ENCODE data around the gene SUMO4. TPM values are rescaled to one million over a fixed set of nuclear protein-coding genes. Genes with fewer than 3 reads are reported as not detected.

The SUMO4 gene
- total and polyA plus RNA-seq, 9 of the 15 experiments (the other 6 are each of a cell fraction or from before 2014, with no cell fraction given): 0.20 to 1.9 (median 0.50) TPM; not detected in 2

DNA sequence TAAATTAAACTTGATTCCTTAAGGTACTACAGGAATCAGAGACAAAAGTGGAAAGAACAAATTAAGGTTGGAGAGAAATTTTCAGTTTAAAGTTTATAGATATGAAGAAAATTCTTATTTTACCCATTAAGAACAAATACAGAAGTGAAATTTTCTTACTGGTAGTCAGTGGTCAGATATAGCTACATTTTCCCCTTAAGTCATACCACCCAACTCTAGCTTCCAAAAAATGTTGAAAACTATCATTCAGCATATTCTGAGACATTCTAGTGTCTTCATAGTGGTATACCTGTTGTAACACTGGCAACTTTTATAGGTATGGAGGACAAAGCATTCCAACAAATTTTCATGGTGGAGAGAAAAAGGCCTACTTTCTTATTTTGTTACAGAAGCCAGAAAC lies 15.6 kb upstream of the SUMO4 start (continued):
- TF ChIP-seq KLF6 (CRISPR knock-in tag; IDR thresholded peaks at IDR 0.05; ENCODE audit: borderline replicate concordance): no peak

DNA sequence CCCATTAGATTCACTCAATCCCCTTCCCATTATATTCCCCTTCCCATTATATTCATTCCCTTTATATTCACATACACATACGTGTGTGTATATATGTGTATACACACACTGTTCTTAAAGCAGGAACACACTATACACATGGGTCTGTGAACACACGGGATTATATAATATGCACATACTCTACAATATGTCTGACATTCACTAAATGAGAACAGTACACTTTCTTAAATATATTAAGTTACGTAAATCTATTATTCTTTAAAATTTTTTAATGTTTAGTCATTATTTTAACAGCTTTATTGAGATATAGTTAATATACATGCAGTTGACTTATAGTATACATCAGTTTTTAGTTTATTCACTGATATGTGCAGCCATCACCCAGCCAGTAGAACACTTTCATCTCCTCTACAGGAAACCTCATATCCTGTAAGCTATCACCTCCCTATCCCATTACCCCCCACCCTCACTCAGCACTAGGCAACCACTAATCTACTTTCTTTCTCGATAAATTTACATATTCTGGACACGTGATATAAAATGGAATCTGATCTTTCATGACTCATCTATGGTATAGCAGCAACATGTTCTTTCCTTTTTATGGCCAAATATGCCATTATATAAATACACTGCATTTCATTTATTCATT lies 13.9 kb upstream of the SUMO4 start:
- no peaks in the 10 kb centered on the region for H3K79me2 ChIP-seq (ENCODE audit: control insufficient read depth, insufficient read depth, low read length)
- ChIA-PET CTCF (ENCODE audit: low intra/inter-chr PET ratio) (no interaction called here), POLR2A (interaction anchor here (0.6 to 1.0 kb wide), 2 partner anchors 156 to 1607 kb away, joined by 3 read pairs; no protein-coding TSS in a partner anchor)
- FAIRE-seq: no peak
- H2AFZ ChIP-seq (ENCODE audit: low read depth, low read length): no peak overlapping the region
- H3K36me3 ChIP-seq (ENCODE audit: control insufficient read depth, insufficient read depth, low read length): peaks cover 9% of the 10 kb centered on the region; the same call in 1 of the 3 replicates
- H3K9me3 ChIP-seq (replicated peaks; ENCODE audit: control insufficient read depth, insufficient read depth, low read depth, low read length): no peaks in the 10 kb centered on the region
- in situ Hi-C loops (cut with MboI): no loop called here
- DNase-seq (ENCODE audit: extremely low read depth in 1 of 4, low spot score in 3 of 4): peak in 3 of 4 experiments; percentile 13 to 27 (median 19)
- WGBS (ENCODE audit: insufficient coverage, low coverage, missing lambda C conversion rate): 82% methylated on average over 5 of the region's 5 CpGs
- no peaks in the 10 kb centered on the region for H3K4me1 ChIP-seq (replicated peaks in 1 of 2; ENCODE audit: control insufficient read depth in 2 of 2, insufficient read depth in 2 of 2, low read length in 2 of 2)
- H3K9me1 ChIP-seq (ENCODE audit: control insufficient read depth, insufficient read depth, low read length): no peaks in the 10 kb centered on the region
- ATAC-seq: peak; percentile 52; the same call in 2 of the 3 replicates
- H3K27me3 ChIP-seq (ENCODE audit: control insufficient read depth in 2 of 2, insufficient read depth in 2 of 2, low read length in 2 of 2): no peaks in the 10 kb centered on the region
- no peak overlapping the region for H3K9ac ChIP-seq (ENCODE audit: insufficient read depth in 1 of 2, low read depth in 2 of 2, low read length in 2 of 2)
- intact Hi-C loops (cut with micrococcal nuclease): no loop called here
- H4K20me1 ChIP-seq (replicated peaks; ENCODE audit: control insufficient read depth, insufficient read depth, low read length): no peaks in the 10 kb centered on the region
- H3K27ac ChIP-seq (ENCODE audit: extremely low read depth, low read depth, low read length): no peak overlapping the region
- no TSS peak for BruUV-seq (replicated peaks)
- H3K4me2 ChIP-seq (ENCODE audit: insufficient read depth, low read length): no peak overlapping the region
- H3K4me3 ChIP-seq: no peak overlapping the region
- TF ChIP-seq, protein P1, sequence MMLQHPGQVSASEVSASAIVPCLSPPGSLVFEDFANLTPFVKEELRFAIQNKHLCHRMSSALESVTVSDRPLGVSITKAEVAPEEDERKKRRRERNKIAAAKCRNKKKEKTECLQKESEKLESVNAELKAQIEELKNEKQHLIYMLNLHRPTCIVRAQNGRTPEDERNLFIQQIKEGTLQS (IDR thresholded peaks at IDR 0.05): 0 out of 2 replicates have a peak, but pooled peaks have one; percentile 24
- TF ChIP-seq, protein P1 (CRISPR knock-in tag; conservative IDR thresholded peaks at IDR 0.05): no peak
- TF ChIP-seq RAD51 (IDR thresholded peaks at IDR 0.05; ENCODE audit: borderline replicate concordance, low read depth) (peak; percentile 39; the same call in 1 of the 2 replicates), XRCC5 (IDR thresholded peaks at IDR 0.05; ENCODE audit: low read depth, low read length) (no peak), ZNF699 (CRISPR knock-in tag; IDR thresholded peaks at IDR 0.05; ENCODE audit: insufficient replicate concordance) (no peak), NFIX (CRISPR knock-in tag; IDR thresholded peaks at IDR 0.05; ENCODE audit: low read depth) (peak; percentile 64)
- TF ChIP-seq, protein P2, sequence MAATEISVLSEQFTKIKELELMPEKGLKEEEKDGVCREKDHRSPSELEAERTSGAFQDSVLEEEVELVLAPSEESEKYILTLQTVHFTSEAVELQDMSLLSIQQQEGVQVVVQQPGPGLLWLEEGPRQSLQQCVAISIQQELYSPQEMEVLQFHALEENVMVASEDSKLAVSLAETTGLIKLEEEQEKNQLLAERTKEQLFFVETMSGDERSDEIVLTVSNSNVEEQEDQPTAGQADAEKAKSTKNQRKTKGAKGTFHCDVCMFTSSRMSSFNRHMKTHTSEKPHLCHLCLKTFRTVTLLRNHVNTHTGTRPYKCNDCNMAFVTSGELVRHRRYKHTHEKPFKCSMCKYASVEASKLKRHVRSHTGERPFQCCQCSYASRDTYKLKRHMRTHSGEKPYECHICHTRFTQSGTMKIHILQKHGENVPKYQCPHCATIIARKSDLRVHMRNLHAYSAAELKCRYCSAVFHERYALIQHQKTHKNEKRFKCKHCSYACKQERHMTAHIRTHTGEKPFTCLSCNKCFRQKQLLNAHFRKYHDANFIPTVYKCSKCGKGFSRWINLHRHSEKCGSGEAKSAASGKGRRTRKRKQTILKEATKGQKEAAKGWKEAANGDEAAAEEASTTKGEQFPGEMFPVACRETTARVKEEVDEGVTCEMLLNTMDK (IDR thresholded peaks at IDR 0.05; ENCODE audit: borderline replicate concordance, insufficient read depth, low read depth, low read length, poor library complexity, severe bottlenecking): no peak
- TF ChIP-seq, protein P3, sequence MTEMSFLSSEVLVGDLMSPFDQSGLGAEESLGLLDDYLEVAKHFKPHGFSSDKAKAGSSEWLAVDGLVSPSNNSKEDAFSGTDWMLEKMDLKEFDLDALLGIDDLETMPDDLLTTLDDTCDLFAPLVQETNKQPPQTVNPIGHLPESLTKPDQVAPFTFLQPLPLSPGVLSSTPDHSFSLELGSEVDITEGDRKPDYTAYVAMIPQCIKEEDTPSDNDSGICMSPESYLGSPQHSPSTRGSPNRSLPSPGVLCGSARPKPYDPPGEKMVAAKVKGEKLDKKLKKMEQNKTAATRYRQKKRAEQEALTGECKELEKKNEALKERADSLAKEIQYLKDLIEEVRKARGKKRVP (CRISPR knock-in tag; IDR thresholded peaks at IDR 0.05): no peak
- TF ChIP-seq, protein P4, sequence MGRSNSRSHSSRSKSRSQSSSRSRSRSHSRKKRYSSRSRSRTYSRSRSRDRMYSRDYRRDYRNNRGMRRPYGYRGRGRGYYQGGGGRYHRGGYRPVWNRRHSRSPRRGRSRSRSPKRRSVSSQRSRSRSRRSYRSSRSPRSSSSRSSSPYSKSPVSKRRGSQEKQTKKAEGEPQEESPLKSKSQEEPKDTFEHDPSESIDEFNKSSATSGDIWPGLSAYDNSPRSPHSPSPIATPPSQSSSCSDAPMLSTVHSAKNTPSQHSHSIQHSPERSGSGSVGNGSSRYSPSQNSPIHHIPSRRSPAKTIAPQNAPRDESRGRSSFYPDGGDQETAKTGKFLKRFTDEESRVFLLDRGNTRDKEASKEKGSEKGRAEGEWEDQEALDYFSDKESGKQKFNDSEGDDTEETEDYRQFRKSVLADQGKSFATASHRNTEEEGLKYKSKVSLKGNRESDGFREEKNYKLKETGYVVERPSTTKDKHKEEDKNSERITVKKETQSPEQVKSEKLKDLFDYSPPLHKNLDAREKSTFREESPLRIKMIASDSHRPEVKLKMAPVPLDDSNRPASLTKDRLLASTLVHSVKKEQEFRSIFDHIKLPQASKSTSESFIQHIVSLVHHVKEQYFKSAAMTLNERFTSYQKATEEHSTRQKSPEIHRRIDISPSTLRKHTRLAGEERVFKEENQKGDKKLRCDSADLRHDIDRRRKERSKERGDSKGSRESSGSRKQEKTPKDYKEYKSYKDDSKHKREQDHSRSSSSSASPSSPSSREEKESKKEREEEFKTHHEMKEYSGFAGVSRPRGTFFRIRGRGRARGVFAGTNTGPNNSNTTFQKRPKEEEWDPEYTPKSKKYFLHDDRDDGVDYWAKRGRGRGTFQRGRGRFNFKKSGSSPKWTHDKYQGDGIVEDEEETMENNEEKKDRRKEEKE (IDR thresholded peaks at IDR 0.05; ENCODE audit: borderline replicate concordance in 1 of 2, control insufficient read depth in 1 of 2, low read depth in 2 of 2, low read length in 1 of 2): no peak

Data from K562 (cell line).